GM12878 (cell line): ENCODE measurements around the gene NDUFV3.

Experiments
- PML ChIP-seq: IDR thresholded peaks from 2 replicates; pipeline ENCODE4 v1.6.1; 2012; ENCODE audit warnings: low read length, inconsistent platforms
- POLR2AphosphoS5 ChIP-seq: IDR thresholded peaks from 2 replicates; pipeline ENCODE4 v1.6.1; 2011; ENCODE audit warnings: mild to moderate bottlenecking, low read length, inconsistent platforms

GRCh38 chr21:42873096-42873495 is 20.0 kb upstream of the NDUFV3 start:
- TF ChIP-seq POLR2AphosphoS5, result no peak
- no peak for TF ChIP-seq PML
